ENCODE data around the gene FOSL2.

Gene FOSL2

GRCh38 chr2:28435241-28435640 is 42.6 kb downstream of the FOSL2 start:
- no peak for DNase-seq

- DNase-seq: no peak
These were observed 43.2 kb downstream of the FOSL2 start for GRCh38 chr2:28435814-28436351.

GRCh38 chr2:28436525-28437051 is 43.9 kb downstream of the FOSL2 start:
- DNase-seq: no peak

GRCh38 chr2:28437149-28437835 is 44.6 kb downstream of the FOSL2 start:
- DNase-seq: no peak

GRCh38 chr2:28437918-28438317 is 45.3 kb downstream of the FOSL2 start:
- DNase-seq: no peak

- no peak for DNase-seq
These were observed 45.9 kb downstream of the FOSL2 start for GRCh38 chr2:28438532-28439063.

GRCh38 chr2:28439127-28439526 is 46.5 kb downstream of the FOSL2 start:
- no peak for DNase-seq

- no peak for DNase-seq
These were observed 47.1 kb downstream of the FOSL2 start for GRCh38 chr2:28439763-28440162.

- DNase-seq: no peak
These were observed 49.7 kb downstream of the FOSL2 start for GRCh38 chr2:28442328-28442727.

GRCh38 chr2:28444956-28445355 is 52.3 kb downstream of the FOSL2 start:
- DNase-seq: no peak

GRCh38 chr2:28445448-28446258 is 53.0 kb downstream of the FOSL2 start:
- DNase-seq: no peak

- no peak for DNase-seq
These were observed 53.9 kb downstream of the FOSL2 start for GRCh38 chr2:28446531-28446930.

- DNase-seq: no peak
These were observed 54.4 kb downstream of the FOSL2 start for GRCh38 chr2:28447086-28447485.

- no peak for DNase-seq
These were observed 55.5 kb downstream of the FOSL2 start for GRCh38 chr2:28447943-28448792.

GRCh38 chr2:28448793-28449100 is 56.1 kb downstream of the FOSL2 start:
- no peak for DNase-seq

GRCh38 chr2:28449126-28449487 is 56.4 kb downstream of the FOSL2 start:
- DNase-seq: no peak

- DNase-seq: no peak
These were observed 57.1 kb downstream of the FOSL2 start for GRCh38 chr2:28449488-28450395.

GRCh38 chr2:28450901-28451565 is 58.4 kb downstream of the FOSL2 start:
- DNase-seq: no peak

- no peak for DNase-seq
These were observed 59.3 kb downstream of the FOSL2 start for GRCh38 chr2:28451793-28452533.

GRCh38 chr2:28452534-28453081 is 60.0 kb downstream of the FOSL2 start:
- DNase-seq: peak in 1 of 2 experiments; percentile 46

Measured in NCI-H187 (cell line).